Testis (tissue), 3 donors: ENCODE results near the gene OTULIN. TPM values are rescaled to one million over a fixed set of nuclear protein-coding genes. Genes with fewer than 3 reads are reported as not detected.

Experiments
- DNase-seq: peaks from one replicate; pipeline ENCODE4 v3.0.0-alpha.2; 2019
- H3K27ac ChIP-seq, 2 donors: fragments of 200-600 bp; sonication (generic); one replicate each; pipeline ENCODE4 v1.5.1; 2019
- H3K27me3 ChIP-seq: fragments of 200-600 bp; sonication (generic); one replicate; pipeline ENCODE4 v1.5.1; 2019
- H3K36me3 ChIP-seq: fragments of 200-600 bp; sonication (generic); one replicate; pipeline ENCODE4 v1.5.1; 2017; ENCODE audit warnings: low read depth; ENCODE audit errors: missing control alignments
- H3K4me1 ChIP-seq: fragments of 200-600 bp; sonication (generic); one replicate; pipeline ENCODE4 v1.5.1; 2019
- H3K4me3 ChIP-seq, 2 donors: fragments of 200-600 bp; sonication (generic); one replicate each; pipeline ENCODE4 v1.5.1; 2017 to 2019
- H3K9me3 ChIP-seq: fragments of 200-600 bp; sonication (generic); one replicate; pipeline ENCODE4 v1.5.1; 2017
- POLR2A ChIP-seq: fragments of 450-650 bp; IDR thresholded peaks from one replicate; pipeline ENCODE4 v1.6.1; 2017; ENCODE audit warnings: antibody characterized with exemption, mild to moderate bottlenecking, moderate library complexity
- WGBS, 2 donors: methylation state at CpG; one replicate each; pipeline ENCODE4 v1.1.5; 2018; 5-methylcytosine and 5-hydroxymethylcytosine counted together
- intact Hi-C: fragments of 100-400 bp; cut with DNase I; formaldehyde crosslinking; loops from one replicate; pipeline ENCODE4 v1.15.1; 2023; ENCODE audit warnings: low total_unique reads
- polyA plus RNA-seq: library from polyadenylated mRNA; stranded (reverse); fragments of 350-450 nt; fragmentation: Illumina TruSeq; extraction: RNeasy Lipid Tissue Mini Kit (QIAGEN cat#74804); gene quantifications from one replicate; pipeline ENCODE4 v1.2.3, GENCODE V29; 2014; ENCODE audit warnings: low read depth, low replicate concordance; ENCODE audit not compliant: insufficient read depth
- total RNA-seq, 2 donors: library from RNA; depleted of rRNA; stranded (reverse); fragments of >200 nt; gene quantifications; one replicate each; pipeline ENCODE4 v1.2.3, GENCODE V29; 2016
- TF ChIP-seq, protein P1 (sequence below), 3 experiments: fragments of 450-650 bp in 2 of 3; fragments of 200-600 bp in 1 of 3; sonication (generic) in 1 of 3; IDR thresholded peaks; one replicate each; pipeline ENCODE4 v1.5.1; 2016 to 2019; ENCODE audit warnings: antibody characterized with exemption in 3 of 3, mild to moderate bottlenecking in 2 of 3, moderate library complexity in 1 of 3

Gene OTULIN
- total and polyA plus RNA-seq, 3 donors from 2014 or later, result 32.7 to 41.0 (median 33.8) TPM

DNA sequence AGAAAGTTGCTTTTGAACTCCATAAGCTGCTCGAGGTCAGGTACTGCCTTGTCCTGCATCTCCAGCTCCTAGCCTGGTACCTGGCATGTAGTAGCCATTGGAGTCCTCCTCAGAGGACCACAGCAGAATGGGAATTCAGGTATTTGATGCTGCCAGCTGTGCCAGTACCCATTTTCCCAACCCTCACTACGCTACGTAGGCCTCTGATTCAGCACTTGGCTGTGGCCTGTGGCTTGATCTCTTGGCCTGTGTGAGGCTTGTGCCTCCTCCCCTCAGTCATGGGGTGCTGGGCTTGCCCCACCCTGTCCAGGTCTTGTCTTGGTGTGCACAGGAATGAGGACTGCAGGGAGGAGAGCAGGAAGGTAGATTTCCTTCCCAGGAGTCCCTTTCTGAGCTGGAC is 11.8 kb downstream of the OTULIN start:
- intact Hi-C loops, result no loop called here
- H3K27ac ChIP-seq, result no peak overlapping the region
- no peaks in the 10 kb centered on the region for H3K27me3 ChIP-seq
- no peaks in the 10 kb centered on the region for H3K9me3 ChIP-seq
- TF ChIP-seq POLR2A, result no peak
- TF ChIP-seq, protein P1, sequence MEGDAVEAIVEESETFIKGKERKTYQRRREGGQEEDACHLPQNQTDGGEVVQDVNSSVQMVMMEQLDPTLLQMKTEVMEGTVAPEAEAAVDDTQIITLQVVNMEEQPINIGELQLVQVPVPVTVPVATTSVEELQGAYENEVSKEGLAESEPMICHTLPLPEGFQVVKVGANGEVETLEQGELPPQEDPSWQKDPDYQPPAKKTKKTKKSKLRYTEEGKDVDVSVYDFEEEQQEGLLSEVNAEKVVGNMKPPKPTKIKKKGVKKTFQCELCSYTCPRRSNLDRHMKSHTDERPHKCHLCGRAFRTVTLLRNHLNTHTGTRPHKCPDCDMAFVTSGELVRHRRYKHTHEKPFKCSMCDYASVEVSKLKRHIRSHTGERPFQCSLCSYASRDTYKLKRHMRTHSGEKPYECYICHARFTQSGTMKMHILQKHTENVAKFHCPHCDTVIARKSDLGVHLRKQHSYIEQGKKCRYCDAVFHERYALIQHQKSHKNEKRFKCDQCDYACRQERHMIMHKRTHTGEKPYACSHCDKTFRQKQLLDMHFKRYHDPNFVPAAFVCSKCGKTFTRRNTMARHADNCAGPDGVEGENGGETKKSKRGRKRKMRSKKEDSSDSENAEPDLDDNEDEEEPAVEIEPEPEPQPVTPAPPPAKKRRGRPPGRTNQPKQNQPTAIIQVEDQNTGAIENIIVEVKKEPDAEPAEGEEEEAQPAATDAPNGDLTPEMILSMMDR (IDR thresholded peaks at IDR 0.05), result no peak
- 89 to 99% methylated on average over 1 to 3 of the region's 3 CpGs for WGBS, 2 donors
- H3K4me1 ChIP-seq, result no peaks in the 10 kb centered on the region
- H3K36me3 ChIP-seq, result no peaks in the 10 kb centered on the region
- no peak for DNase-seq
- H3K4me3 ChIP-seq, result no peak overlapping the region

DNA sequence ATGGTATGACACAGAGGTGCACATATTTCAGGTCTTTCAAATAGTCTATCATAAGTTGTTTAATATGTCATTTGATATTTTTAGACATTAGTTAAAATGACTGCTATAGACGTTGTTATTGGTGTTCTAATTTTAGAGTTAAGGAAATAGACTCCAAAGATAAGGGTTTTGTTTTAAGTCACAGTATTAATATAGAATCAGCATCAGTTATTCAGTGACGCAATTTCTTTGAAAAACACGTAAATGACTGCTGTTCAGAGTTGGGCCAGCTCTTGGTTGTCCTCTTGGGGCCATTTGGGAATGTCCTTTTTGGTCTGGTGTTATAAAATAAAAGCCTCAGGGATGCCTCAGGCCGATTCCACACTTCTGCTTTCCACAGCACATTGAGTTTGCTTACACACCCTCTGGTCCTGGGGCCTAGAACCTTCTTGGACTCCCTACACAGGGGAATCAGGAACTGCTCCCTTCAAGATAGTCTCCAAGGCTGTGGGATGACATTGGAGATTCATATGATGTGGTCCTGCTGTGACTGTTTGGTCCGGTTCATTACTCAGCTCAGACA is 14.3 kb downstream of the OTULIN start:
- WGBS, 2 donors, result 82 to 85% methylated on average over 5 of the region's 5 CpGs
- TF ChIP-seq, protein P1 (IDR thresholded peaks at IDR 0.05), result no peak
- no peak for TF ChIP-seq POLR2A

DNA sequence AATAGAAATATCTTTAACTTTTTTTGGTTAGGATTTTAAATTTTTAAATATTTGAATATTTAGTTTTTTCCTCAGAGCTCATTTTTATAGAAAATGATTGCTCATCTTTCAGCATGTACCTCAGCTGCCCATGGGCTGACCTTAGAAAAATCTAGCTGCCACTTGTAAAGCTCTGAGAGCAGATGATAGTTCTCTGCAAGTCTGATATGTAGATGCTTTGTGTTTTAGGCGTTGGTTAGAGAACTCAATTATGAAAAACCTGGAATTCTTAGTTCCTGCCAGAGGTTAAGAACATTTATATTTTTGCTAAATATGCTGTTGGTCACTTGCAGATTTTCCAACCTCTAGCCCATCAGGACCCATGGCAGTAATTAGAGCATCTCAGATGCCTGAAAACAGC is 15.1 kb downstream of the OTULIN start:
- WGBS, 2 donors, result 49 to 80% methylated on average over 1 of the region's 1 CpG
- H3K27me3 ChIP-seq, result no peaks in the 10 kb centered on the region
- H3K9me3 ChIP-seq, result no peaks in the 10 kb centered on the region
- intact Hi-C loops, result no loop called here
- H3K27ac ChIP-seq, result no peak overlapping the region
- TF ChIP-seq, protein P1 (IDR thresholded peaks at IDR 0.05), result no peak
- no peak overlapping the region for H3K4me3 ChIP-seq
- H3K36me3 ChIP-seq, result no peaks in the 10 kb centered on the region
- H3K4me1 ChIP-seq, result peaks cover 8% of the 10 kb centered on the region
- DNase-seq, result no peak

More for the DNA sequence above, 14.3 kb downstream of the OTULIN start:
- Histone ChIP-seq H3K27ac (no peak overlapping the region), H3K27me3 (no peaks in the 10 kb centered on the region), H3K4me1 (peaks cover under 1% of the 10 kb centered on the region), H3K9me3 (no peaks in the 10 kb centered on the region), H3K4me3 (no peak overlapping the region), H3K36me3 (no peaks in the 10 kb centered on the region)
- intact Hi-C loops, result no loop called here
- DNase-seq, result no peak

DNA sequence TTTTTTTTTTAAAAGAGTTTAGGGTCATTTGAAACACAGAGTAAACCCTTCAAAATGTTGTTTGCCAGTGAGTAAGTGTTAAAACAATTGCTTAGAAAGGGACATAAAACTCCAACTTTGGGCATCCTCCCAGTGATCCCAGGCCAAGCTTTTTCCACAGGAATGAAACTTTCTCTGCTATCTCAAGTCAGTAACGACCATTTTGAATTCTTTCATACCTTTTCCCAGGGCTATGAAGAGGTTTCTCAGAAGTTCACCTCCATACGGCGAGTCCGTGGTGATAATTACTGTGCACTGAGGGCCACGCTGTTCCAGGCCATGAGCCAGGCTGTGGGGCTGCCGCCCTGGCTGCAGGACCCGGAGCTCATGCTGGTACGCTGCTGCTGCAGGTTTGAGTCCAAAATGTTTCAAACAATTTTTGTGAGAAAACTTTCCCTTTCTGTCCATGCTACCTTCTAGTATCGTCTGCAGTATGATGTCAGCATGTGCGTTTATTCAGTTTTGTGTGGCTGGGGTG is 16.8 kb downstream of the OTULIN start:
- Histone ChIP-seq H3K27ac (peak overlapping the region in 1 of 2 donors; percentile 33), H3K27me3 (no peaks in the 10 kb centered on the region), H3K4me3 (no peak overlapping the region), H3K36me3 (no peaks in the 10 kb centered on the region), H3K4me1 (peaks cover 22% of the 10 kb centered on the region), H3K9me3 (no peaks in the 10 kb centered on the region)
- peak; percentile 36 for DNase-seq
- no peak for TF ChIP-seq POLR2A
- TF ChIP-seq, protein P1 (IDR thresholded peaks at IDR 0.05), result no peak
- WGBS, 2 donors, result 37 to 38% methylated on average over 10 of the region's 10 CpGs
- intact Hi-C loops, result no loop called here

DNA sequence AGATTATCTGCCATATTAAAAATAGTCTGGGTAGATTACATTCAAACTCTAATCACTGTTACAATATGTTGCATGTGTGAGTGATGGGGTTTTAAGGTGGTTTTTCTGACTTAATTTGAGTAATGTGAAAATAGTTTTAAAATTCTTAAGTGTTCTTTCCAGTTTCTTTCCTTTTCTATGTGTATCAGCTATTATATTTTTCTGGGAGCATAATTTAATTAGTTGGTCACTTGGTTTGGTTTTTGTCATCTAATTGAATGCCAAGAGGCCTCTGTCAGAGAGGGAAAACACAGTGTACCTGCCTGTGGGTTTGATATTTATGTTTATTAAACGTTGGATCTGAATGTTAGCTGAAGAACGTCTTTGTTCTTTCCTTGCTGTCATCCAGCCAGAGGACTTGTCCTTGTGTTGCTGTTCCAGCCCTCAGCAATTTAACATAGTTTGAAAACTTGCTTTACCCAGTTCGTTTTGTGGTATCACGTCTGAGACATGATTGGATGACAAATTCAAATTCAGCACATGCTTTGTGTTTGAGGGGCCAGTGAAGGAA is 19.5 kb downstream of the OTULIN start:
- Histone ChIP-seq H3K9me3 (no peaks in the 10 kb centered on the region), H3K4me1 (peaks cover 25% of the 10 kb centered on the region), H3K27me3 (no peaks in the 10 kb centered on the region), H3K27ac (peak overlapping the region; percentile 26 to 63), H3K4me3 (no peak overlapping the region), H3K36me3 (no peaks in the 10 kb centered on the region)
- DNase-seq, result no peak
- intact Hi-C loops, result no loop called here
- WGBS, 2 donors, result 32 to 42% methylated on average over 4 of the region's 4 CpGs
- TF ChIP-seq POLR2A, result no peak
